Neural cell (in vitro differentiated cells): Measurements from ENCODE around the gene OR51V1. TPM values are rescaled to one million over a fixed set of nuclear protein-coding genes. Genes with fewer than 3 reads are reported as not detected.
"Not testable (repeated sequence)": the region's sequence is repeated elsewhere in the genome, so short reads cannot be mapped to it uniquely, and the experiment has no call there.

Experiments used
- H2AFZ ChIP-seq: fragments of 200-600, 300-800 bp; sonication (generic), shearing (Covaris generic); 2 replicates; pipeline ENCODE4 v1.6.0; 2014; ENCODE audit warnings: low read depth, mild to moderate bottlenecking, antibody characterized with exemption, low read length, moderate library complexity
- H3F3A ChIP-seq: fragments of 200-600 bp; shearing (Covaris generic); 2 replicates; pipeline ENCODE4 v1.6.1; 2016; ENCODE audit warnings: mild to moderate bottlenecking, moderate library complexity, mixed read lengths, antibody characterized with exemption, low read length; ENCODE audit not compliant: insufficient read depth, poor library complexity, severe bottlenecking
- H3K27ac ChIP-seq: fragments of 200-600, 300-800 bp; sonication (generic), shearing (Covaris generic); 2 replicates; pipeline ENCODE4 v1.5.1; 2014; ENCODE audit warnings: mild to moderate bottlenecking, low read length, moderate library complexity
- H3K27me3 ChIP-seq: fragments of 300-800, 200-600 bp; sonication (generic), shearing (Covaris generic); 2 replicates; pipeline ENCODE4 v1.6.0; 2014; ENCODE audit warnings: mild to moderate bottlenecking, low read depth, low read length, moderate library complexity; ENCODE audit not compliant: insufficient read depth
- H3K36me3 ChIP-seq: fragments of 300-800, 200-600 bp; sonication (generic), shearing (Covaris generic); 2 replicates; pipeline ENCODE4 v1.5.1; 2014; ENCODE audit warnings: mild to moderate bottlenecking, antibody characterized with exemption, low read length, moderate library complexity; ENCODE audit not compliant: insufficient read depth
- H3K4me2 ChIP-seq: fragments of 300-800, 200-600 bp; sonication (generic), shearing (Covaris generic); 2 replicates; pipeline ENCODE4 v1.6.0; 2014; ENCODE audit warnings: mild to moderate bottlenecking, low read length
- H3K4me3 ChIP-seq: fragments of 300-800, 200-600 bp; sonication (generic), shearing (Covaris generic); 2 replicates; pipeline ENCODE4 v1.5.1; 2014; ENCODE audit warnings: mild to moderate bottlenecking, low read length, moderate library complexity
- H3K79me2 ChIP-seq: fragments of 200-600 bp; shearing (Covaris generic); replicated peaks from 2 replicates; pipeline ENCODE4 v1.6.0; 2014; ENCODE audit warnings: mild to moderate bottlenecking, low read length, moderate library complexity; ENCODE audit not compliant: insufficient read depth
- H3K9ac ChIP-seq: fragments of 300-800, 200-600 bp; sonication (generic), shearing (Covaris generic); 2 replicates; pipeline ENCODE4 v1.6.1; 2016; ENCODE audit warnings: mild to moderate bottlenecking, low read length, mixed read lengths
- H3K9me2 ChIP-seq: fragments of 200-600 bp; shearing (Covaris generic); 2 replicates; pipeline ENCODE4 v1.6.1; 2016; ENCODE audit warnings: mild to moderate bottlenecking, low read length, mixed read lengths; ENCODE audit not compliant: insufficient read depth
- H3K9me3 ChIP-seq: fragments of 200-600, 300-800 bp; sonication (generic), shearing (Covaris generic); 2 replicates; pipeline ENCODE4 v1.6.1; 2016; ENCODE audit warnings: mild to moderate bottlenecking, mixed run types, low read length, moderate library complexity, mixed read lengths
- H4K20me1 ChIP-seq: fragments of 200-600 bp; shearing (Covaris generic); 2 replicates; pipeline ENCODE4 v1.6.1; 2016; ENCODE audit warnings: mild to moderate bottlenecking, mixed run types; ENCODE audit not compliant: insufficient read depth
- CTCF ChIP-seq: fragments of 450-650 bp; IDR thresholded peaks from 2 replicates; pipeline ENCODE4 v1.5.1; 2014; ENCODE audit warnings: antibody characterized with exemption, mild to moderate bottlenecking, moderate library complexity; ENCODE audit not compliant: poor library complexity, severe bottlenecking
- EP300 ChIP-seq: fragments of 450-650 bp; conservative IDR thresholded peaks from 2 replicates; pipeline ENCODE4 v1.6.1; 2014; ENCODE audit warnings: antibody characterized with exemption, mild to moderate bottlenecking, moderate library complexity; ENCODE audit not compliant: poor library complexity, severe bottlenecking
- EZH2 ChIP-seq: fragments of 200-600, 300-800 bp; shearing (Covaris generic), sonication (generic); IDR thresholded peaks from 2 replicates; pipeline ENCODE4 v1.6.1; 2014; ENCODE audit warnings: antibody characterized with exemption, low read length, borderline replicate concordance, mild to moderate bottlenecking; ENCODE audit not compliant: insufficient read depth, poor library complexity, severe bottlenecking
- MXI1 ChIP-seq: fragments of 450-650 bp; conservative IDR thresholded peaks from 2 replicates; pipeline ENCODE4 v1.6.1; 2014; ENCODE audit warnings: antibody characterized with exemption, mild to moderate bottlenecking; ENCODE audit not compliant: poor library complexity, severe bottlenecking
- POLR2AphosphoS5 ChIP-seq: IDR thresholded peaks from 2 replicates; pipeline ENCODE4 v1.6.1; 2012
- RAD21 ChIP-seq: fragments of 450-650 bp; conservative IDR thresholded peaks from 2 replicates; pipeline ENCODE4 v1.6.1; 2014; ENCODE audit warnings: antibody characterized with exemption, mild to moderate bottlenecking, moderate library complexity
- REST ChIP-seq: IDR thresholded peaks from 2 replicates; pipeline ENCODE4 v1.6.1; 2012; ENCODE audit warnings: borderline replicate concordance
- SMC3 ChIP-seq: fragments of 450-650 bp; conservative IDR thresholded peaks from 2 replicates; pipeline ENCODE4 v1.6.1; 2014; ENCODE audit warnings: antibody characterized with exemption, mild to moderate bottlenecking, moderate library complexity; ENCODE audit not compliant: poor library complexity
- polyA plus RNA-seq: library from polyadenylated mRNA; depleted of rRNA; stranded (reverse); fragments of >200 nt; gene quantifications from 2 replicates; pipeline ENCODE4 v1.2.3, GENCODE V29; 2014

The OR51V1 gene
- polyA plus RNA-seq, 1 donor from 2014 or later, result not detected

- H4K20me1 ChIP-seq, H3K4me3 ChIP-seq, H3K79me2 ChIP-seq, H3K36me3 ChIP-seq, H2AFZ ChIP-seq, H3F3A ChIP-seq, H3K9me2 ChIP-seq, H3K27ac ChIP-seq, H3K4me2 ChIP-seq, H3K27me3 ChIP-seq, H3K9ac ChIP-seq, H3K9me3 ChIP-seq: not testable (repeated sequence)
Measured at GRCh38 chr11:5161045-5161444, 39.4 kb downstream of the OR51V1 start.

- not testable (repeated sequence) for H3K27me3 ChIP-seq, H3K27ac ChIP-seq
Measured at GRCh38 chr11:5160217-5160616, 40.3 kb downstream of the OR51V1 start.

GRCh38 chr11:5159806-5160205 is 40.7 kb downstream of the OR51V1 start:
- Histone ChIP-seq H4K20me1 (no peaks in the 10 kb centered on the region), H3K36me3 (no peaks in the 10 kb centered on the region), H3K4me3 (no peak overlapping the region), H3K4me2 (no peak overlapping the region), H3K9me2 (no peaks in the 10 kb centered on the region), H3K9ac (no peak overlapping the region), H3K27ac (no peak overlapping the region), H3K79me2 (no peaks in the 10 kb centered on the region), H3K9me3 (no peaks in the 10 kb centered on the region), H3F3A (no peaks in the 10 kb centered on the region), H3K27me3 (no peaks in the 10 kb centered on the region), H2AFZ (no peak overlapping the region)
- TF ChIP-seq MXI1 (no peak), EP300 (no peak), REST (no peak), EZH2 (no peak), POLR2AphosphoS5 (no peak), SMC3 (no peak), RAD21 (no peak), CTCF (no peak)

More at GRCh38 chr11:5160217-5160616, 40.3 kb downstream of the OR51V1 start:
- H3K9me3 ChIP-seq, H3K79me2 ChIP-seq, H4K20me1 ChIP-seq, H3K9me2 ChIP-seq, H3K9ac ChIP-seq, H2AFZ ChIP-seq, H3K36me3 ChIP-seq, H3K4me2 ChIP-seq, H3K4me3 ChIP-seq, H3F3A ChIP-seq: not testable (repeated sequence)
